ENCODE results near the gene ADARB1. TPM values are rescaled to one million over a fixed set of nuclear protein-coding genes. Genes with fewer than 3 reads are reported as not detected.

ADARB1 gene
- total and polyA plus RNA-seq, 9 of the 15 experiments (the other 6 are each of a cell fraction or from before 2014, with no cell fraction given) = 6.7 to 16.0 (median 8.3) TPM

DNA sequence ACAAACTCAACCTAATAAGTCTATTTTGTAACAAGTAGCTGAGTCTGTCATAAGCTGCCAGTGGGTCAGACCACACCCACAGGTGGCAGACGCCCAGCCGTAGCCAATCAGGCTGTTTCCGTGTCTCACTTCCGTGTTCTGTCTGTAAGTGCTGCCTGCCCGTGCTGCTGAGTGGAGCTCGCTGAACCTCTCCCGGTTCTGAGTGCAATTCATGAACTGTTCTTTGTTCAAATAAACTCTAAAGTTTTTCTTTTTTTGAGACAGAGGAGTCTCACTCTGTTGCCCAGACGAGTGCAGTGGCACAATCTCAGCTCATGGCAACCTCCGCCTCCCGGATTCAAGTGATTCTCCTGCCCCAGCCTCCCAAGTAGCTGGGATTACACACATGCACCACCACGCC lies 188.2 kb downstream of the ADARB1 start:
- FAIRE-seq (no peak), DNase-seq (ENCODE audit: extremely low read depth in 1 of 4, low spot score in 3 of 4) (no peak), ATAC-seq (peak; percentile 66)
- Histone ChIP-seq H3K27me3 (ENCODE audit: control insufficient read depth in 2 of 2, insufficient read depth in 2 of 2, low read length in 2 of 2) (peaks cover 17 to 20% of the 10 kb centered on the region in 2 experiments; a peak in 4 of 5 replicates), H3K9me3 (replicated peaks; ENCODE audit: control insufficient read depth, insufficient read depth, low read depth, low read length) (no peaks in the 10 kb centered on the region), H3K9ac (ENCODE audit: insufficient read depth in 1 of 2, low read depth in 2 of 2, low read length in 2 of 2) (no peak overlapping the region), H3K27ac (ENCODE audit: extremely low read depth, low read depth, low read length) (no peak overlapping the region), H3K4me2 (ENCODE audit: insufficient read depth, low read length) (no peak overlapping the region), H4K20me1 (replicated peaks; ENCODE audit: control insufficient read depth, insufficient read depth, low read length) (peaks cover 10% of the 10 kb centered on the region; the same call in 1 of the 2 replicates), H3K4me1 (replicated peaks in 1 of 2; ENCODE audit: control insufficient read depth in 2 of 2, insufficient read depth in 2 of 2, low read length in 2 of 2) (peaks cover 0 to 12% of the 10 kb centered on the region in 2 experiments; a peak in 2 of 5 replicates), H3K4me3 (no peak overlapping the region), H3K79me2 (ENCODE audit: control insufficient read depth, insufficient read depth, low read length) (no peaks in the 10 kb centered on the region), H2AFZ (ENCODE audit: low read depth, low read length) (no peak overlapping the region), H3K36me3 (ENCODE audit: control insufficient read depth, insufficient read depth, low read length) (peaks cover 35% of the 10 kb centered on the region; the same call in 2 of the 3 replicates), H3K9me1 (ENCODE audit: control insufficient read depth, insufficient read depth, low read length) (no peaks in the 10 kb centered on the region)
- WGBS (ENCODE audit: insufficient coverage, low coverage, missing lambda C conversion rate) = 67% methylated on average over 11 of the region's 11 CpGs
- POLR2A ChIA-PET = interaction anchor here (0.5 to 1.3 kb wide), 7 partner anchors 9 to 314 kb away, joined by 3 to 6 read pairs (median 3); no protein-coding TSS in a partner anchor
- intact Hi-C loops (cut with micrococcal nuclease) (no loop called here), in situ Hi-C loops (cut with MboI) (no loop called here)
- TF ChIP-seq ARID1B (IDR thresholded peaks at IDR 0.05) = no peak
- no peak for TF ChIP-seq TGIF2 (CRISPR knock-in tag; IDR thresholded peaks at IDR 0.05)
- no peak for TF ChIP-seq MBD1 (CRISPR knock-in tag; IDR thresholded peaks at IDR 0.05)
- TF ChIP-seq, protein P1, sequence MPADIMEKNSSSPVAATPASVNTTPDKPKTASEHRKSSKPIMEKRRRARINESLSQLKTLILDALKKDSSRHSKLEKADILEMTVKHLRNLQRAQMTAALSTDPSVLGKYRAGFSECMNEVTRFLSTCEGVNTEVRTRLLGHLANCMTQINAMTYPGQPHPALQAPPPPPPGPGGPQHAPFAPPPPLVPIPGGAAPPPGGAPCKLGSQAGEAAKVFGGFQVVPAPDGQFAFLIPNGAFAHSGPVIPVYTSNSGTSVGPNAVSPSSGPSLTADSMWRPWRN (IDR thresholded peaks at IDR 0.05; ENCODE audit: low read depth) = no peak
- no peak for TF ChIP-seq HNRNPH1 (optimal IDR thresholded peaks at IDR 0.05; ENCODE audit: low read depth, low read length)
- TF ChIP-seq MYC (IDR thresholded peaks at IDR 0.05; ENCODE audit: low read depth, low read length) = no peak
- no peak for TF ChIP-seq MYC (CRISPR knock-in tag; IDR thresholded peaks at IDR 0.05; ENCODE audit: borderline replicate concordance, low read depth)
- TF ChIP-seq, protein P2, sequence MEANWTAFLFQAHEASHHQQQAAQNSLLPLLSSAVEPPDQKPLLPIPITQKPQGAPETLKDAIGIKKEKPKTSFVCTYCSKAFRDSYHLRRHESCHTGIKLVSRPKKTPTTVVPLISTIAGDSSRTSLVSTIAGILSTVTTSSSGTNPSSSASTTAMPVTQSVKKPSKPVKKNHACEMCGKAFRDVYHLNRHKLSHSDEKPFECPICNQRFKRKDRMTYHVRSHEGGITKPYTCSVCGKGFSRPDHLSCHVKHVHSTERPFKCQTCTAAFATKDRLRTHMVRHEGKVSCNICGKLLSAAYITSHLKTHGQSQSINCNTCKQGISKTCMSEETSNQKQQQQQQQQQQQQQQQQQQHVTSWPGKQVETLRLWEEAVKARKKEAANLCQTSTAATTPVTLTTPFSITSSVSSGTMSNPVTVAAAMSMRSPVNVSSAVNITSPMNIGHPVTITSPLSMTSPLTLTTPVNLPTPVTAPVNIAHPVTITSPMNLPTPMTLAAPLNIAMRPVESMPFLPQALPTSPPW (CRISPR knock-in tag; IDR thresholded peaks at IDR 0.05) = no peak
- BruUV-seq (replicated peaks) = no TSS peak
- CTCF ChIA-PET (ENCODE audit: low intra/inter-chr PET ratio) = no interaction called here

All from K562 (cell line).